Neural crest cell (in vitro differentiated cells): ENCODE data around the gene SNX13. TPM values are rescaled to one million over a fixed set of nuclear protein-coding genes. Genes with fewer than 3 reads are reported as not detected.

ENCODE experiments used
- DNase-seq: peaks from one replicate; pipeline ENCODE4 v3.0.0; 2021; ENCODE audit warnings: low read depth, mixed read lengths, low spot score
- H3K27ac Mint-ChIP-seq: one replicate; pipeline ENCODE4 v1.8.0; 2021; ENCODE audit warnings: mild to moderate bottlenecking, mixed read lengths; ENCODE audit not compliant: unreplicated experiment
- H3K27me3 Mint-ChIP-seq: 2 replicates; pipeline ENCODE4 v1.8.0; 2021; ENCODE audit warnings: low read depth, mild to moderate bottlenecking, mixed read lengths
- H3K36me3 Mint-ChIP-seq: 2 replicates; pipeline ENCODE4 v1.8.0; 2021; ENCODE audit warnings: low read depth, mild to moderate bottlenecking, mixed read lengths
- H3K4me1 Mint-ChIP-seq: 2 replicates; pipeline ENCODE4 v1.8.0; 2021; ENCODE audit warnings: mixed read lengths
- H3K4me3 Mint-ChIP-seq: one replicate; pipeline ENCODE4 v1.8.0; 2021; ENCODE audit warnings: mild to moderate bottlenecking, mixed read lengths
- H3K9me3 Mint-ChIP-seq: 2 replicates; pipeline ENCODE4 v1.8.0; 2021; ENCODE audit warnings: mixed read lengths
- CTCF ChIP-seq: fragments of 200-600 bp; sonication (generic); conservative IDR thresholded peaks from 2 replicates; pipeline ENCODE4 v1.5.0; 2021; ENCODE audit warnings: antibody characterized with exemption, mild to moderate bottlenecking
- total RNA-seq: library from RNA; stranded (reverse); gene quantifications from 2 replicates; pipeline ENCODE4 v1.2.1, GENCODE V29; 2021

SNX13 gene
- total RNA-seq, 1 donor from 2014 or later: 35.4 TPM

- Mint-ChIP-seq H3K36me3 (no peaks in the 10 kb centered on the region), H3K9me3 (no peaks in the 10 kb centered on the region), H3K27ac (peak overlapping the region; percentile 99), H3K4me3 (peak overlapping the region; percentile 96), H3K4me1 (peaks cover 36% of the 10 kb centered on the region), H3K27me3 (no peaks in the 10 kb centered on the region)
- peak; percentile 13 for DNase-seq
- TF ChIP-seq CTCF: no peak
Measured at GRCh38 chr7:17939606-17940301, 540 bp downstream of the SNX13 start.

GRCh38 chr7:17939211-17939605 is 1.1 kb downstream of the SNX13 start:
- Mint-ChIP-seq H3K4me1 (peaks cover 36% of the 10 kb centered on the region), H3K4me3 (peak overlapping the region; percentile 96), H3K27me3 (no peaks in the 10 kb centered on the region), H3K27ac (peak overlapping the region; percentile 99), H3K36me3 (no peaks in the 10 kb centered on the region), H3K9me3 (no peaks in the 10 kb centered on the region)
- DNase-seq: no peak
- no peak for TF ChIP-seq CTCF

- H3K27ac Mint-ChIP-seq: no peak overlapping the region
- no peak for TF ChIP-seq CTCF
- no peaks in the 10 kb centered on the region for H3K36me3 Mint-ChIP-seq
- H3K27me3 Mint-ChIP-seq: no peaks in the 10 kb centered on the region
- H3K4me1 Mint-ChIP-seq: peaks cover 36% of the 10 kb centered on the region
- H3K4me3 Mint-ChIP-seq: peak overlapping the region; percentile 96
- no peak for DNase-seq
- no peaks in the 10 kb centered on the region for H3K9me3 Mint-ChIP-seq
Measured at GRCh38 chr7:17937506-17938120, 2.7 kb downstream of the SNX13 start.

DNA sequence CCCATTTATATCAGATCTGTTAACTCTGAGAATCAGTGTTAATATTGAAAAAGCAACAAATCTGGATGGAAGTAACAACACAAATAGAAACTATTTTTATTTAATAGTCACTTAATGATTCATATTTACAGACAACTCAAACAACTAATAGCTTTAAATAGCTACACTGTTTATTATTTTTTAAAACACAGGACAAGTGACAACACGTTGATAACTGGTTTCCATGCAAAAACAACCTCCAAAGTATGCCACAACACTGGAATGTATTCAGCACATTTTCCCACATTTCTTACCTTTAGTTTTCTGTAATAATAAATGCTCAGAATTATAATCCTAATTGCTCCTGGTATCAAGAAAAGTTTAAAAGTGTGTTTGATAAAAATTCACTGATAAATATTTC is 4.0 kb downstream of the SNX13 start:
- no peak overlapping the region for H3K27ac Mint-ChIP-seq
- H3K4me1 Mint-ChIP-seq: peaks cover 31% of the 10 kb centered on the region
- H3K9me3 Mint-ChIP-seq: no peaks in the 10 kb centered on the region
- no peaks in the 10 kb centered on the region for H3K36me3 Mint-ChIP-seq
- DNase-seq: no peak
- no peak for TF ChIP-seq CTCF
- no peaks in the 10 kb centered on the region for H3K27me3 Mint-ChIP-seq
- no peak overlapping the region for H3K4me3 Mint-ChIP-seq

DNA sequence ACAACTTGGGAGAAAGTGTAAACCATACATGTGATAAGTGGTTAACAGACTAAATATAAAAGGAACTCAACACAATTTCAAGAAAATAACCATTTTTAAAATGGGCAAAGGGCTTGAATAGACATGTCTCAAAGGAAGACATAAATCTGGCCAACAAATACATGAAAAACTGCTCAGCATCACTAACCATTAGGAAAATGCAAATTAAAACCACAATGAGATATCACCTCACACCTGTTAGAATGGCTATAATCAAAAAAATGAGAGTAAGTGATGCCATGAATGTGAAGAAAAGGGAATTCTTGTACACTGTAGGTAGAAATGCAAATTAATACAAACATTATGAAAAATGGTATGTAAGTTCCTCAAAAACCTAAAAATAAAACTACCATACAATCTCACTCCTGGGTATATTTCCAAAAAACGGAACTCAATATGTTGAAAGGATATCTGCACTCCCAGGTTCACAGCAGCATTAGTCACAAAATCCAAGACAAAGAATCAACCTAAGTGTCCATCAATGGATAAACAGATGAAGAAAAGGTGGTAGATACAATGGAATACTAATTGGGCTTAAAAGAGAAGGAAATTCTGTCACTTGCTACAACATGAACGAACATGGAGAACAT is 5.6 kb downstream of the SNX13 start:
- no peak for DNase-seq
- Mint-ChIP-seq H3K9me3 (no peaks in the 10 kb centered on the region), H3K36me3 (no peaks in the 10 kb centered on the region), H3K4me1 (peaks cover 25% of the 10 kb centered on the region), H3K4me3 (no peak overlapping the region), H3K27me3 (no peaks in the 10 kb centered on the region), H3K27ac (no peak overlapping the region)
- TF ChIP-seq CTCF: no peak
